RWPE2 (cell line): ENCODE results near the gene MAN1A2.
A peak's percentile ranks its signal among the peaks of the same experiment; 100 is the strongest.

ENCODE experiments used
- ATAC-seq: fragments of 200-7000 bp; cut with Tn5 transposase; 3 replicates; pipeline ENCODE4 v1.9.1; 2021; ENCODE audit warnings: low read depth
- DNase-seq: peaks from one replicate; pipeline ENCODE4 v3.0.0-alpha.2; 2020; ENCODE audit warnings: low spot score
- H3K27ac ChIP-seq: fragments of 450-650 bp; 2 replicates; pipeline ENCODE4 v1.5.1; 2017; ENCODE audit warnings: mild to moderate bottlenecking; ENCODE audit not compliant: poor library complexity, severe bottlenecking
- H3K27me3 ChIP-seq: fragments of 250-450 bp; sonication (Bioruptor Pico); 2 replicates; pipeline ENCODE4 v1.5.1; 2021; ENCODE audit warnings: mild to moderate bottlenecking, moderate library complexity; ENCODE audit not compliant: insufficient read depth, poor library complexity, severe bottlenecking
- H3K36me3 ChIP-seq: fragments of 250-450 bp; sonication (Bioruptor Pico); 2 replicates; pipeline ENCODE4 v1.5.1; 2020; ENCODE audit warnings: low read depth, mild to moderate bottlenecking, moderate library complexity
- H3K4me1 ChIP-seq: fragments of 250-450 bp; sonication (Bioruptor Pico); 2 replicates; pipeline ENCODE4 v1.5.1; 2021; ENCODE audit warnings: mild to moderate bottlenecking, moderate library complexity; ENCODE audit not compliant: insufficient read depth, poor library complexity, severe bottlenecking
- H3K4me3 ChIP-seq: fragments of 250-450 bp; sonication (Bioruptor Pico); 2 replicates; pipeline ENCODE4 v1.5.1; 2021; ENCODE audit warnings: mild to moderate bottlenecking, moderate library complexity; ENCODE audit not compliant: severe bottlenecking
- H3K9me3 ChIP-seq: fragments of 250-450 bp; sonication (Bioruptor Pico); 2 replicates; pipeline ENCODE4 v1.5.1; 2021; ENCODE audit warnings: mild to moderate bottlenecking, moderate library complexity; ENCODE audit not compliant: severe bottlenecking
- TF ChIP-seq, protein P1 (sequence below): fragments of 450-650 bp; IDR thresholded peaks from one replicate; pipeline ENCODE4 v1.5.1; 2017; ENCODE audit warnings: mild to moderate bottlenecking, moderate library complexity; ENCODE audit not compliant: poor library complexity, severe bottlenecking

MAN1A2 gene

DNA sequence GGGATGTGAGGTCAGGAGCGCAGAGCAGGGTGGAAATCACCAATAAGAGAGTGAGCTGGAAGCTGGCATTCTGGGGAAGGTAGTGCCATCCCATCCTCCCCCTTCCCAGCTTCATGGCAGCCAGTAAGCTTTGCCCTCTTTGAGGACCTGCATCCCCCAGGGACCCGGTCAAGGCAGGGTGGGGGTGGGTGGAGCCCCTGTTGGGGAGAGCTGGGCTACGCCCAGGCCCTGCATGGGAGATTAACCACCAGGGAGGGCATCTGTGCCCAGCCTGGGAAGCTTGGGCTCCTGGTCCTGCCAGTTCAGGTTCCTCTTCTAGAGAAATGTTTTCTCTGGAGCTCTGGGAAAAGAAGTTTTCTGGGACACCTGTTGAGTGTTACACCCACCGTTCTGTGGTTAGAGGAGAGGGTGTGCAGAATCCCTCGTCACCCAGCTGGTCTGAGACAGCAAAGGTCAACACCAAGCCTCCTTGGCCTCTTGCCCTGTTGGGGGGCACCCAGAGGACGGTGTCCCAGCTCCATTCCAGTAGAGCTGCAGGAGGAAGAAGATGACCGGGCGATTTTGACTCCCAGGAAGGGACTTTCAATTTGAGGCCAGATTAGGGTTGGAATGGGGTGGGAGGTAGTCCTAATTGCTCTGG lies 208.5 kb downstream of the MAN1A2 start:
- DNase-seq, result no peak
- ATAC-seq, result no peak
- Histone ChIP-seq H3K27me3 (no peaks in the 10 kb centered on the region), H3K4me1 (no peaks in the 10 kb centered on the region), H3K4me3 (no peak overlapping the region), H3K9me3 (no peaks in the 10 kb centered on the region), H3K36me3 (no peaks in the 10 kb centered on the region), H3K27ac (no peak overlapping the region)
- TF ChIP-seq, protein P1, sequence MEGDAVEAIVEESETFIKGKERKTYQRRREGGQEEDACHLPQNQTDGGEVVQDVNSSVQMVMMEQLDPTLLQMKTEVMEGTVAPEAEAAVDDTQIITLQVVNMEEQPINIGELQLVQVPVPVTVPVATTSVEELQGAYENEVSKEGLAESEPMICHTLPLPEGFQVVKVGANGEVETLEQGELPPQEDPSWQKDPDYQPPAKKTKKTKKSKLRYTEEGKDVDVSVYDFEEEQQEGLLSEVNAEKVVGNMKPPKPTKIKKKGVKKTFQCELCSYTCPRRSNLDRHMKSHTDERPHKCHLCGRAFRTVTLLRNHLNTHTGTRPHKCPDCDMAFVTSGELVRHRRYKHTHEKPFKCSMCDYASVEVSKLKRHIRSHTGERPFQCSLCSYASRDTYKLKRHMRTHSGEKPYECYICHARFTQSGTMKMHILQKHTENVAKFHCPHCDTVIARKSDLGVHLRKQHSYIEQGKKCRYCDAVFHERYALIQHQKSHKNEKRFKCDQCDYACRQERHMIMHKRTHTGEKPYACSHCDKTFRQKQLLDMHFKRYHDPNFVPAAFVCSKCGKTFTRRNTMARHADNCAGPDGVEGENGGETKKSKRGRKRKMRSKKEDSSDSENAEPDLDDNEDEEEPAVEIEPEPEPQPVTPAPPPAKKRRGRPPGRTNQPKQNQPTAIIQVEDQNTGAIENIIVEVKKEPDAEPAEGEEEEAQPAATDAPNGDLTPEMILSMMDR, result no peak

DNA sequence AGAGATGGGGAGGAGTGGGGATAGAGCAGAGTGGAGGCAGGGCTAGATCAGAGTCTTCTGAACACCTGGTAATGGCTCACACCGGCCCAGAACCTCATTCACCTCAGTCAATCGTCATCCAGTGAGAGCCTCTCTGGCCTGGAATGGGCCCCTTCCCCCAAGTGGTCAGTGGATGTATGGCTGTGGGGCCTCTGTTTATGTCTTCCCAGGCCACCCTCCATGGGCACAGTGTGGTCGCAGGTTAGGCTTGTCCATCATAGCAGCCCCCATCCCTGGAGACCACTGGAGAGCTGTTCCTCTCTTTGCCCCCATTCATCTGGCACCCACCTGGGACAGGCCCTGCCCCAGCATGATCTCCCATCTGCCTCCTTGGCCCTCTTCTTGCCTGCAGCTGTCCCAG lies 209.0 kb downstream of the MAN1A2 start:
- ATAC-seq, result no peak
- TF ChIP-seq, protein P1, result no peak

DNA sequence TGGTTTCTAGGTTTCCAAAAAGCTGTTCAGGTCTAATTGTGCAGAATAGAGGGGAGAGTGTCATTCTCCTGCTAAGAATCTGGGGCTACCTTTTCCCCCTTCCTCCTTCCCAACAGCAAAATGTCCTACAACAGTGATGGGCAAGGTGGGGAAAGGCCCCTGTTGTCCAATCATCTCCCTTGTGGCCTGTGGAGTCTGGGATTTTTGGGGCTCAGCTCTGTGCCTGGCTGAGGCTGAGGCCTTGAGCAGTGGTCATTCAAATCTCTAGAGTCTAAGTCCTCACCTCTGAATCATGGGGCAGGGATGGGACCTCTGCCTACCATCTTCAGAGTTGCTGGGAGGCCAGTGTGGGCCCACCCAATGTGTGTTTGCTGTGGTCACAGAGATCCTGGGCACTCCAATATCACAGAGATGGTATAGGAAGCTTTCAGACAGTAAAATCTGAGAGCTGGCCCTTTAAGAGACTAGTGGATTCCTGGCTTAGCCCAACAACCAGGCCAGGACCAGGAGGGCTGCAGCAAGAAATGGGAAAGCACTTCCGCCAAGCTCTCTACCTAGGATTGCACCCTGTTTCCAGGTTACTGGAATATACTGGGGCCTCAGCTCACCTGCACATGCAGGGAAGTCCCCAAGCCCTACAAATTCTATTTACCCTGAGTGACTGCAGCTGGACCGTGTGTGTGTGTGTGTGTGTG lies 210.1 kb downstream of the MAN1A2 start:
- Histone ChIP-seq H3K27me3 (no peaks in the 10 kb centered on the region), H3K9me3 (no peaks in the 10 kb centered on the region), H3K4me1 (no peaks in the 10 kb centered on the region), H3K27ac (no peak overlapping the region), H3K36me3 (no peaks in the 10 kb centered on the region), H3K4me3 (no peak overlapping the region)
- ATAC-seq, result no peak
- TF ChIP-seq, protein P1, result no peak
- no peak for DNase-seq

More for the DNA sequence above, 209.0 kb downstream of the MAN1A2 start:
- H3K4me1 ChIP-seq, result no peaks in the 10 kb centered on the region
- H3K36me3 ChIP-seq, result no peaks in the 10 kb centered on the region
- no peaks in the 10 kb centered on the region for H3K9me3 ChIP-seq
- no peak overlapping the region for H3K4me3 ChIP-seq
- H3K27ac ChIP-seq, result no peak overlapping the region
- peak; percentile 30 for DNase-seq
- no peaks in the 10 kb centered on the region for H3K27me3 ChIP-seq

DNA sequence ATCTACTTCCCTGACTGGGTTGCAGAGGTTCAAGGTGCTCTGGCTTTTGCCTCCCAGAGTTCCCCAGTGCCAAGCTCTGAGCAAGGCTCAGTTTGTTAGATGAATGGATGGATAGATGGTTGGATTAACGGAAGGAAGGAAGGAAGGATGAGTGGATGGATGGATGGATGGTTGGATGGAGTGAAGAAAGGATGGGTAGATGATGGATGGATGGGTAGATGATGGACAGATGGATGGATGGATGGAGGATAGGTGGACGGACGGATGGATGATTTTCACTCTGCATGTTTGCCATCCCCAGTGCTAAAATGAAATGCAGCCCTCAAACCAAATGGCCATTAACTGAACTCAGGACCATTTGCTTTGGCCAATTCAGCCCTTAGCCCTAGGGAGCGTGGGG lies 211.2 kb downstream of the MAN1A2 start:
- DNase-seq (no peak), ATAC-seq (no peak)
- Histone ChIP-seq H3K27ac (no peak overlapping the region), H3K36me3 (no peaks in the 10 kb centered on the region), H3K27me3 (no peaks in the 10 kb centered on the region), H3K4me1 (no peaks in the 10 kb centered on the region), H3K4me3 (no peak overlapping the region), H3K9me3 (no peaks in the 10 kb centered on the region)
- TF ChIP-seq, protein P1, result no peak
